ENCODE results near the gene SCYGR1.
A peak's percentile ranks its signal among the peaks of the same experiment; 100 is the strongest.

SCYGR1 gene

GRCh38 chr2:227406177-227407031 is 18.7 kb upstream of the SCYGR1 start:
- no peak overlapping the region for H3K4me3 ChIP-seq (replicated peaks; ENCODE audit: low read depth, low read length)
- H3K27me3 ChIP-seq (replicated peaks; ENCODE audit: control insufficient read depth, insufficient read depth, low read length) = no peaks in the 10 kb centered on the region
- no peak for DNase-seq (ENCODE audit: extremely low read depth, insufficient read length)
- TF ChIP-seq CTCF (IDR thresholded peaks at IDR 0.05; ENCODE audit: insufficient read depth, low read length, poor library complexity, severe bottlenecking) = peak; percentile 73
- H3K36me3 ChIP-seq (ENCODE audit: control insufficient read depth, insufficient read depth, low read length) = no peaks in the 10 kb centered on the region

- no peak for TF ChIP-seq CTCF (IDR thresholded peaks at IDR 0.05; ENCODE audit: insufficient read depth, low read length, poor library complexity, severe bottlenecking)
- DNase-seq (ENCODE audit: extremely low read depth, insufficient read length) = no peak
- Histone ChIP-seq H3K36me3 (ENCODE audit: control insufficient read depth, insufficient read depth, low read length) (no peaks in the 10 kb centered on the region), H3K27me3 (replicated peaks; ENCODE audit: control insufficient read depth, insufficient read depth, low read length) (no peaks in the 10 kb centered on the region), H3K4me3 (replicated peaks; ENCODE audit: low read depth, low read length) (no peak overlapping the region)
Measured at GRCh38 chr2:227404585-227405271, 17.0 kb upstream of the SCYGR1 start.

- Histone ChIP-seq H3K36me3 (ENCODE audit: control insufficient read depth, insufficient read depth, low read length) (no peaks in the 10 kb centered on the region), H3K27me3 (replicated peaks; ENCODE audit: control insufficient read depth, insufficient read depth, low read length) (no peaks in the 10 kb centered on the region), H3K4me3 (replicated peaks; ENCODE audit: low read depth, low read length) (no peak overlapping the region)
- no peak for DNase-seq (ENCODE audit: extremely low read depth, insufficient read length)
- TF ChIP-seq CTCF (IDR thresholded peaks at IDR 0.05; ENCODE audit: insufficient read depth, low read length, poor library complexity, severe bottlenecking) = no peak
Measured at GRCh38 chr2:227402959-227403358, 15.2 kb upstream of the SCYGR1 start.

DNA sequence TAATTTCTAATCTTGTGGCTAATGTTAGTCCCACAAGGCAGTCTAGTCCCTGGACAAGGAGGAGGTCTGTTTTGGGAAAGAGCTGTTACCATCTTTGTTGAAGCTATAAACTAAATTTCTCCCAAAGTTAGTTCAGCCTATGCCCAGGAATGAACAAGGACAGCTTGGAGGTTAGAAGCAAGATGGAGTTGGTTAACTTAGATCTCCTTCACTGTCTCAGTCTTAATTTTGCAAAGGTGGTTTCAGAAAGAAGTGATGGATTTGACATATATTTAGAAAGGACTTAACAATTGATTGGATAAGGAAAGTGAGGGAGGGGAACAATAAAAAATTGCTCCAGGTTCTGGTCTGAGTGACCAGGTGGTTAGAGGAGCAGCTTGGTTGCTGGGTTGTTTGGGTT is 14.6 kb upstream of the SCYGR1 start:
- DNase-seq (ENCODE audit: extremely low read depth, insufficient read length) = no peak
- no peaks in the 10 kb centered on the region for H3K27me3 ChIP-seq (replicated peaks; ENCODE audit: control insufficient read depth, insufficient read depth, low read length)
- H3K4me3 ChIP-seq (replicated peaks; ENCODE audit: low read depth, low read length) = no peak overlapping the region
- H3K36me3 ChIP-seq (ENCODE audit: control insufficient read depth, insufficient read depth, low read length) = no peaks in the 10 kb centered on the region
- no peak for TF ChIP-seq CTCF (IDR thresholded peaks at IDR 0.05; ENCODE audit: insufficient read depth, low read length, poor library complexity, severe bottlenecking)

GRCh38 chr2:227401550-227401949 is 13.8 kb upstream of the SCYGR1 start:
- DNase-seq (ENCODE audit: extremely low read depth, insufficient read length) = no peak
- TF ChIP-seq CTCF (IDR thresholded peaks at IDR 0.05; ENCODE audit: insufficient read depth, low read length, poor library complexity, severe bottlenecking) = no peak
- Histone ChIP-seq H3K36me3 (ENCODE audit: control insufficient read depth, insufficient read depth, low read length) (no peaks in the 10 kb centered on the region), H3K4me3 (replicated peaks; ENCODE audit: low read depth, low read length) (no peak overlapping the region), H3K27me3 (replicated peaks; ENCODE audit: control insufficient read depth, insufficient read depth, low read length) (no peaks in the 10 kb centered on the region)

Data from GM06990 (cell line).